Suppressor macrophage treated with lipopolysaccharide for 1 hour (primary cell): ENCODE results near the gene B3GALT6.

Experiments used
- DNase-seq, 3 donors: peaks; one replicate each; pipeline ENCODE4 v3.0.0-alpha.2; 2020 to 2022

Gene B3GALT6

GRCh38 chr1:1216770-1217620, 15.0 kb upstream of the B3GALT6 start:
- no peak for DNase-seq

GRCh38 chr1:1217621-1218523, 14.2 kb upstream of the B3GALT6 start:
- peak; percentile 39 to 67 (median 53) for DNase-seq

GRCh38 chr1:1218524-1219200, 13.4 kb upstream of the B3GALT6 start:
- DNase-seq: no peak

- no peak for DNase-seq
Observed at GRCh38 chr1:1219341-1219740, 12.7 kb upstream of the B3GALT6 start.

GRCh38 chr1:1220197-1220596, 11.8 kb upstream of the B3GALT6 start:
- DNase-seq: no peak

GRCh38 chr1:1221887-1222574, 10.0 kb upstream of the B3GALT6 start:
- DNase-seq: no peak

GRCh38 chr1:1222575-1223225, 9.3 kb upstream of the B3GALT6 start:
- DNase-seq: no peak

- DNase-seq: no peak
Observed at GRCh38 chr1:1223321-1223720, 8.7 kb upstream of the B3GALT6 start.

- no peak for DNase-seq
Observed at GRCh38 chr1:1223891-1224290, 8.1 kb upstream of the B3GALT6 start.

- no peak for DNase-seq
Observed at GRCh38 chr1:1225238-1225845, 6.7 kb upstream of the B3GALT6 start.

- no peak for DNase-seq
Observed at GRCh38 chr1:1225913-1226312, 6.1 kb upstream of the B3GALT6 start.

GRCh38 chr1:1226566-1227362, 5.3 kb upstream of the B3GALT6 start:
- DNase-seq: no peak

- no peak for DNase-seq
Observed at GRCh38 chr1:1227386-1227785, 4.7 kb upstream of the B3GALT6 start.

- DNase-seq: no peak
Observed at GRCh38 chr1:1228187-1228586, 3.9 kb upstream of the B3GALT6 start.

- no peak for DNase-seq
Observed at GRCh38 chr1:1228596-1229321, 3.3 kb upstream of the B3GALT6 start.

GRCh38 chr1:1229770-1230169, 2.3 kb upstream of the B3GALT6 start:
- no peak for DNase-seq

GRCh38 chr1:1230656-1231399, 1.2 kb upstream of the B3GALT6 start:
- peak; percentile 58 to 79 (median 72) for DNase-seq

- DNase-seq: peak; percentile 98 to 99 (median 99)
Observed at GRCh38 chr1:1231400-1232207, 433 bp upstream of the B3GALT6 start, which contains the start of gene SDF4. SDF4 (minus strand) TSS chr1:1232001; CDS start chr1:1228772, 3,229 bp downstream.
